GM23338 (cell line): ENCODE measurements around the gene RAB40A. TPM values are rescaled to one million over a fixed set of nuclear protein-coding genes. Genes with fewer than 3 reads are reported as not detected.

Experiments used
- ATAC-seq: fragments of 200-7000 bp; cut with Tn5 transposase; 3 replicates; pipeline ENCODE4 v1.9.1; 2020
- DNase-seq: peaks from one replicate; pipeline ENCODE4 v3.0.0-alpha.2; 2015; ENCODE audit warnings: low spot score
- H2AFZ ChIP-seq: fragments of 200-600 bp; sonication (generic); 2 replicates; pipeline ENCODE4 v1.8.0; 2016; ENCODE audit warnings: antibody characterized with exemption, mild to moderate bottlenecking, moderate library complexity
- H3F3A ChIP-seq: fragments of 200-600 bp; sonication (generic); replicated peaks from 2 replicates; pipeline ENCODE4 v1.8.0; 2017; ENCODE audit warnings: antibody characterized with exemption, mixed run types, low read depth
- H3K27ac ChIP-seq: fragments of 200-600 bp; sonication (generic); 2 replicates; pipeline ENCODE4 v1.6.1; 2016; ENCODE audit warnings: low read depth
- H3K27me3 ChIP-seq: fragments of 200-600 bp; sonication (generic); 2 replicates; pipeline ENCODE4 v1.8.0; 2016; ENCODE audit warnings: mild to moderate bottlenecking, mixed run types, moderate library complexity; ENCODE audit not compliant: insufficient read depth
- H3K36me3 ChIP-seq: fragments of 200-600 bp; sonication (generic); 2 replicates; pipeline ENCODE4 v1.8.0; 2016; ENCODE audit warnings: mild to moderate bottlenecking; ENCODE audit not compliant: insufficient read depth
- H3K4me1 ChIP-seq: fragments of 200-600 bp; sonication (generic); 2 replicates; pipeline ENCODE4 v1.8.0; 2016; ENCODE audit warnings: mild to moderate bottlenecking, moderate library complexity; ENCODE audit not compliant: insufficient read depth
- H3K4me2 ChIP-seq: fragments of 200-600 bp; sonication (generic); 2 replicates; pipeline ENCODE4 v1.7.1; 2017; ENCODE audit warnings: mixed run types
- H3K4me3 ChIP-seq: fragments of 200-600 bp; sonication (generic); 2 replicates; pipeline ENCODE4 v1.6.1; 2016; ENCODE audit warnings: mixed run types
- H3K79me2 ChIP-seq: fragments of 200-600 bp; sonication (generic); replicated peaks from 2 replicates; pipeline ENCODE4 v1.8.0; 2017; ENCODE audit warnings: mild to moderate bottlenecking; ENCODE audit not compliant: insufficient read depth
- H3K9me2 ChIP-seq: fragments of 200-600 bp; sonication (generic); 2 replicates; pipeline ENCODE4 v1.8.0; 2017; ENCODE audit not compliant: insufficient read depth
- H4K20me1 ChIP-seq: fragments of 200-600 bp; sonication (generic); replicated peaks from 2 replicates; pipeline ENCODE4 v1.8.0; 2017; ENCODE audit warnings: mild to moderate bottlenecking; ENCODE audit not compliant: insufficient read depth
- H3K27ac Mint-ChIP-seq: 2 replicates; pipeline ENCODE4 v1.8.0; 2020; ENCODE audit warnings: inconsistent platforms, mild to moderate bottlenecking, moderate library complexity, mixed read lengths
- H3K27me3 Mint-ChIP-seq: 3 replicates; pipeline ENCODE4 v1.8.0; 2022; ENCODE audit warnings: low read depth, mild to moderate bottlenecking, moderate library complexity, mixed read lengths, inconsistent platforms; ENCODE audit not compliant: insufficient read depth, poor library complexity
- H3K36me3 Mint-ChIP-seq: 3 replicates; pipeline ENCODE4 v1.8.0; 2021; ENCODE audit warnings: low read depth, mild to moderate bottlenecking, inconsistent platforms, moderate library complexity, mixed read lengths
- H3K4me1 Mint-ChIP-seq: 3 replicates; pipeline ENCODE4 v1.8.0; 2020; ENCODE audit warnings: mild to moderate bottlenecking, inconsistent platforms, mixed read lengths
- H3K4me3 Mint-ChIP-seq: 3 replicates; pipeline ENCODE4 v1.8.0; 2021; ENCODE audit warnings: moderate library complexity, mild to moderate bottlenecking, inconsistent platforms, mixed read lengths
- H3K9me3 Mint-ChIP-seq: 3 replicates; pipeline ENCODE4 v1.8.0; 2020; ENCODE audit warnings: moderate library complexity, mild to moderate bottlenecking, inconsistent platforms, mixed read lengths
- CREB1 ChIP-seq: fragments of 250-450 bp; sonication (Bioruptor Pico); IDR thresholded peaks from 2 replicates; pipeline ENCODE4 v1.5.0; 2020; ENCODE audit warnings: low read depth, mild to moderate bottlenecking, moderate library complexity
- EZH2 ChIP-seq: fragments of 200-600 bp; sonication (generic); IDR thresholded peaks from one replicate; pipeline ENCODE4 v1.8.0; 2017; ENCODE audit warnings: antibody characterized with exemption, mild to moderate bottlenecking, low read depth; ENCODE audit not compliant: unreplicated experiment
- EZH2phosphoT487 ChIP-seq: fragments of 200-600 bp; sonication (generic); IDR thresholded peaks from one replicate; pipeline ENCODE4 v1.8.1; 2018; ENCODE audit warnings: antibody characterized with exemption; ENCODE audit not compliant: unreplicated experiment
- JUNB ChIP-seq: IDR thresholded peaks from one replicate; pipeline ENCODE4 v1.6.1; 2016; ENCODE audit warnings: antibody characterized with exemption; ENCODE audit not compliant: unreplicated experiment
- NANOG ChIP-seq: IDR thresholded peaks from 2 replicates; pipeline ENCODE4 v1.6.1; 2016; ENCODE audit warnings: antibody characterized with exemption, borderline replicate concordance
- POLR2AphosphoS5 ChIP-seq: IDR thresholded peaks from 2 replicates; pipeline ENCODE4 v1.6.1; 2016; ENCODE audit warnings: antibody characterized with exemption, low read depth
- STAT1 ChIP-seq: IDR thresholded peaks from one replicate; pipeline ENCODE4 v1.6.1; 2016; ENCODE audit warnings: antibody characterized with exemption; ENCODE audit not compliant: unreplicated experiment
- ZNF114 ChIP-seq: fragments of 250-450 bp; sonication (Bioruptor Pico); IDR thresholded peaks from 2 replicates; pipeline ENCODE4 v1.5.0; 2020; ENCODE audit warnings: mild to moderate bottlenecking, moderate library complexity
- ZNF331 ChIP-seq: fragments of 250-450 bp; sonication (Bioruptor Pico); IDR thresholded peaks from 2 replicates; pipeline ENCODE4 v1.5.0; 2020; ENCODE audit warnings: low read depth, mild to moderate bottlenecking, moderate library complexity
- polyA plus RNA-seq: library from polyadenylated mRNA; unstranded; fragments of >200 nt; fragmentation: Nextera tagmentation; extraction: Ambion mirVana; gene quantifications from 2 replicates; pipeline ENCODE4 v1.2.1, GENCODE V29; 2016
- total RNA-seq: library from RNA; depleted of rRNA; stranded (reverse); fragments of >200 nt; shearing (Covaris generic); gene quantifications from 2 replicates; pipeline ENCODE4 v1.2.3, GENCODE V29; 2014
- TF ChIP-seq, protein P1 (sequence below): IDR thresholded peaks from 2 replicates; pipeline ENCODE4 v1.6.1; 2016; ENCODE audit warnings: antibody characterized with exemption
- TF ChIP-seq, protein P2 (sequence below): fragments of 250-450 bp; sonication (Bioruptor Pico); IDR thresholded peaks from 2 replicates; pipeline ENCODE4 v1.5.0; 2020; ENCODE audit warnings: mild to moderate bottlenecking, moderate library complexity
- TF ChIP-seq, protein P3 (sequence below), 2 experiments: fragments of 200-600 bp in 1 of 2; sonication (generic) in 1 of 2; conservative IDR thresholded peaks; 2 replicates each; pipeline versions ENCODE4 v1.5.1 to v1.6.1; 2016 to 2017; ENCODE audit warnings: antibody characterized with exemption in 2 of 2, low read depth in 2 of 2, mild to moderate bottlenecking in 2 of 2, moderate library complexity in 1 of 2

Gene RAB40A
- total and polyA plus RNA-seq, 2 experiments from 2014 or later: 2.0 TPM; not detected in 1

DNA sequence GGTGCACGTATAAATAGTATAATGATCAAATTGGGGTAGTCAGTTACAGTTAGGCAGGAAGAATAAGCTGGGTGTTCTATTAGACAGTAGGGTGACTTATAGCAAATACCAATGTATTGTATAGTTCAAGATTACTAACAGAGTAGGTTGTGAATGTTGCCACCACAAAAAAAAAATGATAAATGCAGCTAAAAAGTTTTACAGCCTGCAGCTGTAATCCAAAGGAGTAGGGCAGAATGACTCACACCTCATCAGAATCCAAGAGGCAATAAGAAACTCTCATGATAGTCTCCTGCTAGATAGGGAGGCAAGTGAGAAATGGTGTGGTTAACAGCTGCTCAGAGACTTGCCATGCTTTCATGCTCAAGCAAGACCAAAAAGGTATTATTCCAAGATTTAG lies 46.5 kb upstream of the RAB40A start (continued):
- TF ChIP-seq EZH2phosphoT487: no peak
- TF ChIP-seq, protein P1, sequence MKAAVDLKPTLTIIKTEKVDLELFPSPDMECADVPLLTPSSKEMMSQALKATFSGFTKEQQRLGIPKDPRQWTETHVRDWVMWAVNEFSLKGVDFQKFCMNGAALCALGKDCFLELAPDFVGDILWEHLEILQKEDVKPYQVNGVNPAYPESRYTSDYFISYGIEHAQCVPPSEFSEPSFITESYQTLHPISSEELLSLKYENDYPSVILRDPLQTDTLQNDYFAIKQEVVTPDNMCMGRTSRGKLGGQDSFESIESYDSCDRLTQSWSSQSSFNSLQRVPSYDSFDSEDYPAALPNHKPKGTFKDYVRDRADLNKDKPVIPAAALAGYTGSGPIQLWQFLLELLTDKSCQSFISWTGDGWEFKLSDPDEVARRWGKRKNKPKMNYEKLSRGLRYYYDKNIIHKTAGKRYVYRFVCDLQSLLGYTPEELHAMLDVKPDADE: no peak
- no peak for TF ChIP-seq EZH2

DNA sequence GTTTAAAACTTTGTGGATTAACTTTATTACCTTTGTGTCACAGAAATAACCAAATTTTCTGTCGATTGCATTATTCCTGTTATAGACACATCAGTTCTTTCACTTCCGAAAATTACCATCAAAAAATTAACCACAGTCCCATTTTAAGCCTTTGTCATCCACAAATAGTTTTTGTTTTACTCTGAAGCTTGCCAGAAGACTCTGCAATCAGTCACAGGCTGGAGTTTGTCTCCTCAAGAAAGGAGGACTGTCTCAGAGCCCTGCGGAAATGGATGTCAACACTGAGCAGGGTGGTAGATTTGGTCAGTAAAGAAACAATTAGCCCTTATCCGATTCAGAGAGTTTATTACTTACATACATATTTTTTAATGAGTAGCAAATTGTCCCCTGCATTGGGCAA lies 45.9 kb upstream of the RAB40A start:
- no peaks in the 10 kb centered on the region for H3K27me3 ChIP-seq
- H3K36me3 Mint-ChIP-seq: no peaks in the 10 kb centered on the region
- no peak overlapping the region for H3K4me3 Mint-ChIP-seq
- H3K4me3 ChIP-seq: no peak overlapping the region
- H4K20me1 ChIP-seq: no peaks in the 10 kb centered on the region
- H3K4me2 ChIP-seq: no peak overlapping the region
- no peaks in the 10 kb centered on the region for H3K27me3 Mint-ChIP-seq
- ATAC-seq (no peak), DNase-seq (no peak)
- no peak overlapping the region for H3K27ac ChIP-seq
- no peaks in the 10 kb centered on the region for H3K9me3 Mint-ChIP-seq
- H2AFZ ChIP-seq: no peak overlapping the region
- H3K4me1 Mint-ChIP-seq: no peaks in the 10 kb centered on the region
- no peaks in the 10 kb centered on the region for H3K4me1 ChIP-seq
- no peaks in the 10 kb centered on the region for H3F3A ChIP-seq
- H3K9me2 ChIP-seq: no peaks in the 10 kb centered on the region
- H3K36me3 ChIP-seq: no peaks in the 10 kb centered on the region
- H3K27ac Mint-ChIP-seq: no peak overlapping the region
- no peaks in the 10 kb centered on the region for H3K79me2 ChIP-seq
- TF ChIP-seq ZNF331 (CRISPR knock-in tag) (no peak), EZH2phosphoT487 (no peak), ZNF114 (no peak), NANOG (no peak), JUNB (no peak), STAT1 (no peak), CREB1 (CRISPR knock-in tag) (no peak), POLR2AphosphoS5 (no peak), EZH2 (no peak)
- TF ChIP-seq, protein P2, sequence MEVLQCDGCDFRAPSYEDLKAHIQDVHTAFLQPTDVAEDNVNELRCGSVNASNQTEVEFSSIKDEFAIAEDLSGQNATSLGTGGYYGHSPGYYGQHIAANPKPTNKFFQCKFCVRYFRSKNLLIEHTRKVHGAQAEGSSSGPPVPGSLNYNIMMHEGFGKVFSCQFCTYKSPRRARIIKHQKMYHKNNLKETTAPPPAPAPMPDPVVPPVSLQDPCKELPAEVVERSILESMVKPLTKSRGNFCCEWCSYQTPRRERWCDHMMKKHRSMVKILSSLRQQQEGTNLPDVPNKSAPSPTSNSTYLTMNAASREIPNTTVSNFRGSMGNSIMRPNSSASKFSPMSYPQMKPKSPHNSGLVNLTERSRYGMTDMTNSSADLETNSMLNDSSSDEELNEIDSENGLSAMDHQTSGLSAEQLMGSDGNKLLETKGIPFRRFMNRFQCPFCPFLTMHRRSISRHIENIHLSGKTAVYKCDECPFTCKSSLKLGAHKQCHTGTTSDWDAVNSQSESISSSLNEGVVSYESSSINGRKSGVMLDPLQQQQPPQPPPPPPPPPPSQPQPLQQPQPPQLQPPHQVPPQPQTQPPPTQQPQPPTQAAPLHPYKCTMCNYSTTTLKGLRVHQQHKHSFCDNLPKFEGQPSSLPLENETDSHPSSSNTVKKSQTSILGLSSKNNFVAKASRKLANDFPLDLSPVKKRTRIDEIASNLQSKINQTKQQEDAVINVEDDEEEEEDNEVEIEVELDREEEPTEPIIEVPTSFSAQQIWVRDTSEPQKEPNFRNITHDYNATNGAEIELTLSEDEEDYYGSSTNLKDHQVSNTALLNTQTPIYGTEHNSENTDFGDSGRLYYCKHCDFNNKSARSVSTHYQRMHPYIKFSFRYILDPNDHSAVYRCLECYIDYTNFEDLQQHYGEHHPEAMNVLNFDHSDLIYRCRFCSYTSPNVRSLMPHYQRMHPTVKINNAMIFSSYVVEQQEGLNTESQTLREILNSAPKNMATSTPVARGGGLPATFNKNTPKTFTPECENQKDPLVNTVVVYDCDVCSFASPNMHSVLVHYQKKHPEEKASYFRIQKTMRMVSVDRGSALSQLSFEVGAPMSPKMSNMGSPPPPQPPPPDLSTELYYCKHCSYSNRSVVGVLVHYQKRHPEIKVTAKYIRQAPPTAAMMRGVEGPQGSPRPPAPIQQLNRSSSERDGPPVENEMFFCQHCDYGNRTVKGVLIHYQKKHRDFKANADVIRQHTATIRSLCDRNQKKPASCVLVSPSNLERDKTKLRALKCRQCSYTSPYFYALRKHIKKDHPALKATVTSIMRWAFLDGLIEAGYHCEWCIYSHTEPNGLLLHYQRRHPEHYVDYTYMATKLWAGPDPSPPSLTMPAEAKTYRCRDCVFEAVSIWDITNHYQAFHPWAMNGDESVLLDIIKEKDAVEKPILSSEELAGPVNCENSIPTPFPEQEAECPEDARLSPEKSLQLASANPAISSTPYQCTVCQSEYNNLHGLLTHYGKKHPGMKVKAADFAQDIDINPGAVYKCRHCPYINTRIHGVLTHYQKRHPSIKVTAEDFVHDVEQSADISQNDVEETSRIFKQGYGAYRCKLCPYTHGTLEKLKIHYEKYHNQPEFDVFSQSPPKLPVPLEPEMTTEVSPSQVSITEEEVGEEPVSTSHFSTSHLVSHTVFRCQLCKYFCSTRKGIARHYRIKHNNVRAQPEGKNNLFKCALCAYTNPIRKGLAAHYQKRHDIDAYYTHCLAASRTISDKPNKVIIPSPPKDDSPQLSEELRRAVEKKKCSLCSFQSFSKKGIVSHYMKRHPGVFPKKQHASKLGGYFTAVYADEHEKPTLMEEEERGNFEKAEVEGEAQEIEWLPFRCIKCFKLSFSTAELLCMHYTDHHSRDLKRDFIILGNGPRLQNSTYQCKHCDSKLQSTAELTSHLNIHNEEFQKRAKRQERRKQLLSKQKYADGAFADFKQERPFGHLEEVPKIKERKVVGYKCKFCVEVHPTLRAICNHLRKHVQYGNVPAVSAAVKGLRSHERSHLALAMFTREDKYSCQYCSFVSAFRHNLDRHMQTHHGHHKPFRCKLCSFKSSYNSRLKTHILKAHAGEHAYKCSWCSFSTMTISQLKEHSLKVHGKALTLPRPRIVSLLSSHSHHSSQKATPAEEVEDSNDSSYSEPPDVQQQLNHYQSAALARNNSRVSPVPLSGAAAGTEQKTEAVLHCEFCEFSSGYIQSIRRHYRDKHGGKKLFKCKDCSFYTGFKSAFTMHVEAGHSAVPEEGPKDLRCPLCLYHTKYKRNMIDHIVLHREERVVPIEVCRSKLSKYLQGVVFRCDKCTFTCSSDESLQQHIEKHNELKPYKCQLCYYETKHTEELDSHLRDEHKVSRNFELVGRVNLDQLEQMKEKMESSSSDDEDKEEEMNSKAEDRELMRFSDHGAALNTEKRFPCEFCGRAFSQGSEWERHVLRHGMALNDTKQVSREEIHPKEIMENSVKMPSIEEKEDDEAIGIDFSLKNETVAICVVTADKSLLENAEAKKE: no peak
- TF ChIP-seq, protein P1: no peak
- TF ChIP-seq, protein P3, sequence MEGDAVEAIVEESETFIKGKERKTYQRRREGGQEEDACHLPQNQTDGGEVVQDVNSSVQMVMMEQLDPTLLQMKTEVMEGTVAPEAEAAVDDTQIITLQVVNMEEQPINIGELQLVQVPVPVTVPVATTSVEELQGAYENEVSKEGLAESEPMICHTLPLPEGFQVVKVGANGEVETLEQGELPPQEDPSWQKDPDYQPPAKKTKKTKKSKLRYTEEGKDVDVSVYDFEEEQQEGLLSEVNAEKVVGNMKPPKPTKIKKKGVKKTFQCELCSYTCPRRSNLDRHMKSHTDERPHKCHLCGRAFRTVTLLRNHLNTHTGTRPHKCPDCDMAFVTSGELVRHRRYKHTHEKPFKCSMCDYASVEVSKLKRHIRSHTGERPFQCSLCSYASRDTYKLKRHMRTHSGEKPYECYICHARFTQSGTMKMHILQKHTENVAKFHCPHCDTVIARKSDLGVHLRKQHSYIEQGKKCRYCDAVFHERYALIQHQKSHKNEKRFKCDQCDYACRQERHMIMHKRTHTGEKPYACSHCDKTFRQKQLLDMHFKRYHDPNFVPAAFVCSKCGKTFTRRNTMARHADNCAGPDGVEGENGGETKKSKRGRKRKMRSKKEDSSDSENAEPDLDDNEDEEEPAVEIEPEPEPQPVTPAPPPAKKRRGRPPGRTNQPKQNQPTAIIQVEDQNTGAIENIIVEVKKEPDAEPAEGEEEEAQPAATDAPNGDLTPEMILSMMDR (conservative IDR thresholded peaks at IDR 0.05; ENCODE audit: low read depth in 2 of 2): no peak
